HCT116 (cell line): ENCODE data around the gene KAT6B. TPM values are rescaled to one million over a fixed set of nuclear protein-coding genes. Genes with fewer than 3 reads are reported as not detected.

ENCODE experiments used
- ATAC-seq: fragments of 200-7000 bp; cut with Tn5 transposase; 2 replicates; pipeline ENCODE4 v1.9.1; 2020; ENCODE audit warnings: mild to moderate bottlenecking, moderate library complexity
- BruUV-seq: library from RNA; stranded (reverse); fragments of 400-500 nt; replicated peaks from 2 replicates; lab custom pipeline; 2021; lab: Mats Ljungman, UMichigan
- CTCF ChIA-PET: fragments of 300-600 bp; sonication (Branson Sonifier 250); formaldehyde crosslinking; loops from one replicate; lab custom pipeline; 2021; ENCODE audit warnings: antibody characterized with exemption; lab: Charles Lee
- POLR2A ChIA-PET: fragments of 300-600, 350-600 bp; sonication (Branson Sonifier 250); formaldehyde crosslinking; loops from one replicate; lab custom pipeline; 2021; ENCODE audit warnings: antibody characterized with exemption; lab: Charles Lee
- RAD21 ChIA-PET, 2 experiments: fragments of 300-600 bp; sonication (Branson Sonifier 250); formaldehyde crosslinking; loops; one replicate each; lab custom pipeline; 2023; ENCODE audit warnings: low total read pairs in 2 of 2; ENCODE audit not compliant: uncharacterized antibody in 2 of 2, unreplicated experiment in 2 of 2, low non-redundant PET in 1 of 2; lab: Charles Lee
- DNase-seq: peaks from one replicate; pipeline ENCODE4 v3.0.0-alpha.2; 2010; ENCODE audit warnings: low read depth, low spot score
- H2AFZ ChIP-seq: fragments of 200-600 bp; shearing (Covaris generic), sonication (generic); 2 replicates; pipeline ENCODE4 v1.6.1; 2017; ENCODE audit warnings: low read depth, mixed run types, mixed read lengths, antibody characterized with exemption, low read length; ENCODE audit not compliant: poor library complexity, severe bottlenecking
- H3K27ac ChIP-seq: 2 replicates; pipeline ENCODE4 v1.5.1; 2012; ENCODE audit warnings: low read depth, low read length
- H3K27me3 ChIP-seq: fragments of 200-600 bp; sonication (generic); 2 replicates; pipeline ENCODE4 v1.6.1; 2016; ENCODE audit warnings: mixed run types, low read length, mixed read lengths; ENCODE audit not compliant: insufficient read depth
- H3K36me3 ChIP-seq, 2 experiments: fragments of 200-500 bp in 1 of 2; fragments of 200-600 bp in 1 of 2; sonication (Bioruptor generic) in 1 of 2; sonication (generic) in 1 of 2; 2 replicates each; pipeline versions ENCODE4 v1.5.1 to v1.6.1; 2014 to 2016; ENCODE audit warnings: low read length in 2 of 2, inconsistent platforms in 1 of 2, mixed read lengths in 1 of 2, mixed run types in 1 of 2; ENCODE audit not compliant: insufficient read depth in 2 of 2, control insufficient read depth in 1 of 2
- H3K4me1 ChIP-seq, 2 experiments: fragments of 200-600 bp in 1 of 2; sonication (generic) in 1 of 2; 2 replicates each; pipeline versions ENCODE4 v1.5.1 to v1.6.1; 2012 to 2017; ENCODE audit warnings: low read length in 2 of 2, inconsistent platforms in 1 of 2, mild to moderate bottlenecking in 1 of 2, mixed read lengths in 1 of 2, mixed run types in 1 of 2, moderate library complexity in 1 of 2; ENCODE audit not compliant: insufficient read depth in 2 of 2, control insufficient read depth in 1 of 2
- H3K4me2 ChIP-seq: fragments of 200-600 bp; sonication (generic); 2 replicates; pipeline ENCODE4 v1.6.1; 2017; ENCODE audit warnings: mixed run types, low read length, mixed read lengths
- H3K4me3 ChIP-seq, 2 experiments: fragments of 200-600 bp in 1 of 2; sonication (generic) in 1 of 2; replicated peaks in 1 of 2; 2 replicates each; pipeline ENCODE4 v1.5.1; 2011 to 2016; ENCODE audit warnings: low read length in 2 of 2, control low read depth in 1 of 2, low read depth in 1 of 2, mild to moderate bottlenecking in 1 of 2, mixed read lengths in 1 of 2, mixed run types in 1 of 2
- H3K79me2 ChIP-seq: fragments of 200-600 bp; sonication (generic); 2 replicates; pipeline ENCODE4 v1.6.1; 2017; ENCODE audit warnings: mild to moderate bottlenecking, mixed run types, low read length, moderate library complexity, mixed read lengths; ENCODE audit not compliant: insufficient read depth
- H3K9ac ChIP-seq: fragments of 200-600 bp; sonication (generic); 2 replicates; pipeline ENCODE4 v1.6.1; 2016; ENCODE audit warnings: low read length, mixed read lengths
- H3K9me2 ChIP-seq: fragments of 200-600 bp; sonication (generic), shearing (Covaris generic); 2 replicates; pipeline ENCODE4 v1.6.1; 2017; ENCODE audit warnings: mixed run types, mild to moderate bottlenecking, moderate library complexity; ENCODE audit not compliant: insufficient read depth
- H3K9me3 ChIP-seq, 2 experiments: fragments of 200-500 bp in 1 of 2; fragments of 200-600 bp in 1 of 2; sonication (Bioruptor generic) in 1 of 2; sonication (generic) in 1 of 2; 2 replicates each; pipeline ENCODE4 v1.6.1; 2014 to 2017; ENCODE audit warnings: low read length in 2 of 2, mixed read lengths in 2 of 2, inconsistent platforms in 1 of 2, low read depth in 1 of 2, mild to moderate bottlenecking in 1 of 2, mixed run types in 1 of 2, moderate library complexity in 1 of 2; ENCODE audit not compliant: control insufficient read depth in 1 of 2, insufficient read depth in 1 of 2
- H4K20me1 ChIP-seq: fragments of 200-600 bp; sonication (generic), shearing (Covaris generic); 2 replicates; pipeline ENCODE4 v1.6.1; 2017; ENCODE audit warnings: mixed run types, mild to moderate bottlenecking, moderate library complexity; ENCODE audit not compliant: insufficient read depth
- EGR1 ChIP-seq: IDR thresholded peaks from 2 replicates; pipeline ENCODE4 v1.6.1; 2012; ENCODE audit warnings: low read depth
- FOSL1 ChIP-seq: IDR thresholded peaks from 2 replicates; pipeline ENCODE4 v1.6.1; 2012; ENCODE audit warnings: low read depth
- JUND ChIP-seq: IDR thresholded peaks from 2 replicates; pipeline ENCODE4 v1.6.1; 2012
- POLR2AphosphoS5 ChIP-seq: IDR thresholded peaks from 2 replicates; pipeline ENCODE4 v1.6.1; 2011; ENCODE audit warnings: mild to moderate bottlenecking, low read depth, low read length, moderate library complexity
- SIN3A ChIP-seq: IDR thresholded peaks from 2 replicates; pipeline ENCODE4 v1.6.1; 2012; ENCODE audit warnings: low read depth
- SP1 ChIP-seq: IDR thresholded peaks from 2 replicates; pipeline ENCODE4 v1.6.1; 2012; ENCODE audit warnings: low read depth
- TCF7L2 ChIP-seq: IDR thresholded peaks from 2 replicates; pipeline ENCODE4 v1.7.0; 2011; ENCODE audit warnings: borderline replicate concordance, inconsistent platforms; ENCODE audit not compliant: insufficient read depth, insufficient read length; ENCODE audit errors: extremely low read depth
- YY1 ChIP-seq: IDR thresholded peaks from 2 replicates; pipeline ENCODE4 v1.6.1; 2011; ENCODE audit warnings: low read length, low read depth, moderate library complexity, mild to moderate bottlenecking; ENCODE audit not compliant: insufficient replicate concordance; ENCODE audit errors: extremely low read depth
- ZBTB33 ChIP-seq: IDR thresholded peaks from 2 replicates; pipeline ENCODE4 v1.6.1; 2011; ENCODE audit warnings: mild to moderate bottlenecking, low read length, moderate library complexity; ENCODE audit not compliant: insufficient replicate concordance; ENCODE audit errors: extremely low read depth
- ZFX ChIP-seq: fragments of 450-650 bp; IDR thresholded peaks from 2 replicates; pipeline ENCODE4 v1.6.1; 2017
- ZNF274 ChIP-seq: fragments of 200-500 bp; sonication (Bioruptor generic); IDR thresholded peaks from 2 replicates; pipeline ENCODE4 v1.6.1; 2014; ENCODE audit warnings: mild to moderate bottlenecking, low read depth, low read length, inconsistent platforms
- intact Hi-C: fragments of 100-400 bp; cut with micrococcal nuclease; formaldehyde crosslinking; loops from 2 replicates; pipeline ENCODE4 v1.10.0; 2022
- total RNA-seq: library from RNA; stranded (reverse); gene quantifications from one replicate; pipeline ENCODE4 v1.2.1, GENCODE V29; 2021; ENCODE audit not compliant: unreplicated experiment
- TF ChIP-seq, protein P1 (sequence below): IDR thresholded peaks from 2 replicates; pipeline ENCODE4 v1.6.1; 2012
- TF ChIP-seq, protein P2 (sequence below): IDR thresholded peaks from 2 replicates; pipeline ENCODE4 v1.6.1; 2012; ENCODE audit warnings: low read depth

KAT6B gene
- total RNA-seq, 1 experiment from 2014 or later = 17.8 TPM

- Histone ChIP-seq H4K20me1 (no peaks in the 10 kb centered on the region), H3K27me3 (no peaks in the 10 kb centered on the region), H3K9me3 (no peaks in the 10 kb centered on the region), H3K4me2 (no peak overlapping the region), H3K4me3 (no peak overlapping the region), H3K36me3 (no peaks in the 10 kb centered on the region), H2AFZ (no peak overlapping the region), H3K9me2 (no peaks in the 10 kb centered on the region), H3K27ac (no peak overlapping the region), H3K79me2 (no peaks in the 10 kb centered on the region), H3K4me1 (no peaks in the 10 kb centered on the region), H3K9ac (no peak overlapping the region)
- no peak for ATAC-seq
- ChIA-PET RAD21 (interaction anchor here in 1 of 2 experiments (0.6 kb wide), 1 partner anchor 251 kb away, joined by 5 read pairs; no protein-coding TSS in a partner anchor), POLR2A (no interaction called here), CTCF (no interaction called here)
- no peak for DNase-seq
- no TSS peak for BruUV-seq
- TF ChIP-seq EGR1 = no peak
- no peak for TF ChIP-seq POLR2AphosphoS5
- no peak for TF ChIP-seq SIN3A
- no peak for TF ChIP-seq JUND
- TF ChIP-seq, protein P1, sequence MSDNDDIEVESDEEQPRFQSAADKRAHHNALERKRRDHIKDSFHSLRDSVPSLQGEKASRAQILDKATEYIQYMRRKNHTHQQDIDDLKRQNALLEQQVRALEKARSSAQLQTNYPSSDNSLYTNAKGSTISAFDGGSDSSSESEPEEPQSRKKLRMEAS = no peak
- no peak for TF ChIP-seq FOSL1
- TF ChIP-seq, protein P2, sequence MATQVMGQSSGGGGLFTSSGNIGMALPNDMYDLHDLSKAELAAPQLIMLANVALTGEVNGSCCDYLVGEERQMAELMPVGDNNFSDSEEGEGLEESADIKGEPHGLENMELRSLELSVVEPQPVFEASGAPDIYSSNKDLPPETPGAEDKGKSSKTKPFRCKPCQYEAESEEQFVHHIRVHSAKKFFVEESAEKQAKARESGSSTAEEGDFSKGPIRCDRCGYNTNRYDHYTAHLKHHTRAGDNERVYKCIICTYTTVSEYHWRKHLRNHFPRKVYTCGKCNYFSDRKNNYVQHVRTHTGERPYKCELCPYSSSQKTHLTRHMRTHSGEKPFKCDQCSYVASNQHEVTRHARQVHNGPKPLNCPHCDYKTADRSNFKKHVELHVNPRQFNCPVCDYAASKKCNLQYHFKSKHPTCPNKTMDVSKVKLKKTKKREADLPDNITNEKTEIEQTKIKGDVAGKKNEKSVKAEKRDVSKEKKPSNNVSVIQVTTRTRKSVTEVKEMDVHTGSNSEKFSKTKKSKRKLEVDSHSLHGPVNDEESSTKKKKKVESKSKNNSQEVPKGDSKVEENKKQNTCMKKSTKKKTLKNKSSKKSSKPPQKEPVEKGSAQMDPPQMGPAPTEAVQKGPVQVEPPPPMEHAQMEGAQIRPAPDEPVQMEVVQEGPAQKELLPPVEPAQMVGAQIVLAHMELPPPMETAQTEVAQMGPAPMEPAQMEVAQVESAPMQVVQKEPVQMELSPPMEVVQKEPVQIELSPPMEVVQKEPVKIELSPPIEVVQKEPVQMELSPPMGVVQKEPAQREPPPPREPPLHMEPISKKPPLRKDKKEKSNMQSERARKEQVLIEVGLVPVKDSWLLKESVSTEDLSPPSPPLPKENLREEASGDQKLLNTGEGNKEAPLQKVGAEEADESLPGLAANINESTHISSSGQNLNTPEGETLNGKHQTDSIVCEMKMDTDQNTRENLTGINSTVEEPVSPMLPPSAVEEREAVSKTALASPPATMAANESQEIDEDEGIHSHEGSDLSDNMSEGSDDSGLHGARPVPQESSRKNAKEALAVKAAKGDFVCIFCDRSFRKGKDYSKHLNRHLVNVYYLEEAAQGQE = no peak
- TF ChIP-seq ZFX = no peak
- no peak for TF ChIP-seq ZNF274
- TF ChIP-seq SP1 = no peak
- TF ChIP-seq YY1 = no peak
- no peak for TF ChIP-seq TCF7L2
- no peak for TF ChIP-seq ZBTB33
- intact Hi-C loops = no loop called here
Observed at GRCh38 chr10:75076348-75076747, 249.9 kb downstream of the KAT6B start.
